Thoracic aorta endothelial cell (primary cell): ENCODE results near the gene RNASE4. TPM values are rescaled to one million over a fixed set of nuclear protein-coding genes. Genes with fewer than 3 reads are reported as not detected.

Source experiments
- small RNA-seq: library from RNA; depleted of rRNA; stranded (forward); fragments of <200 nt; gene quantifications from one replicate; pipeline ENCODE3, GENCODE V24; 2012
- total RNA-seq: library from RNA; depleted of rRNA; stranded (reverse); fragments of >200 nt; gene quantifications from 2 replicates; pipeline ENCODE4 v1.2.3, GENCODE V29; 2012

The RNASE4 gene, protein sequence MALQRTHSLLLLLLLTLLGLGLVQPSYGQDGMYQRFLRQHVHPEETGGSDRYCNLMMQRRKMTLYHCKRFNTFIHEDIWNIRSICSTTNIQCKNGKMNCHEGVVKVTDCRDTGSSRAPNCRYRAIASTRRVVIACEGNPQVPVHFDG
- total RNA-seq: 7.4 and 7.5 TPM in 2 replicates

DNA sequence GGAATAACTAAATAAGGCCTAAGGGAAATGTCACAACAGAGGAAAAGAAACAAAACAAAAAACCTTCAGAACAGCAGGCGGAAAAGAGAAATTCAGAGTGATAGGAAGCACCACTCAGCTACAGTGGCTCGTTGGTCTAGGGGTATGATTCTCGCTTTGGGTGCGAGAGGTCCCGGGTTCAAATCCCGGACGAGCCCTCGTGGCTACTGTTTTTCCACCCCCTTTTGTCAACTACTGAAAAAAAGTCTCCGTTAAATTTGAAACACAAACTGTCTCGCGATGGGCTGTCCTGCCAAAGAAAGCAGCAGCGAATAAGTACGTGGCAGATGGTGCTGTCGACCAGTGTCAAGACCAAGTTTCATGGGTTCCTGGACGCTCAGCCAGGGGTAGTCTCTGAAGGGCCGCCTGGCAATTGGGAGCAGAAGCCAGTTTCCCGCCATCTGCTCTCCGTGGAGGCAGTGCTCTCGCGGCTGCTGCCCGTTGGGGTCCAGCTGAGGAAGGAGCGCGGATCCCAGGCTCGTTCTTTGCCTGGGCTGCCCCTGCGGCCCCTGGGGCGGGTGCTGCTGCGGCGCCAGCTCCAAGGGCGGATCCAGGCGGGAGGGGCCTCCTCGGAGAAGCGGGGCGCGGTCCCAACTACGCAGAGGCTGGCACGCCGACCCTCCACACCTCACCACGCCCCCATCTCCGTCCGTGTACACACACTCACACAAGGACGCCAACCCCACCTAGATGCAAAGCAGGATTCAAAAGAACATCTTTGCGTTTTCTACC lies at the start of gene RNASE4:
TSS of gene RNASE4 (plus strand) at position 670 of the 771 bp plus-strand sequence. CDS start 14,812 bp downstream, outside the sequence.

DNA sequence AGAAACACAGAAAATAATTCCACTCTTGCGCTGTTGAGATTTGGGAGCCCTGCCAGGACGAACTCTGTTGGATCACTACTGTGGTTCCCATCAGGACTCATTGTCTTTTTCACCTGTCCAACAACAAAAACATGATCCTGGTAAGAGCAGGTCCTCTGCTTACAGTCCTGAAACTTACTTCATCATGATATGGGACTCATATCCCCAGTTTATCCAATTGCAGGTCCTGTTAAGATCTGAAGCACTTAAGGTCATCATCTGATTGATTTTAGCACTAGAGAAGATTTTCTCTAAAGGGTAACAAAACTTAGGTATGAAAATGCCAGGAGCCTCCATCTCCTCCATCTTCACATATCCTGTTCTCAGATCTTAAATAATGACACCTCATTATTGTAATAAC lies 42.8 kb upstream of the RNASE4 start, which contains the start of gene OR6S1:
TSS of gene OR6S1 (minus strand) at position 101 of the 400 bp plus-strand sequence. CDS start at position 101, 0 bp downstream.

DNA sequence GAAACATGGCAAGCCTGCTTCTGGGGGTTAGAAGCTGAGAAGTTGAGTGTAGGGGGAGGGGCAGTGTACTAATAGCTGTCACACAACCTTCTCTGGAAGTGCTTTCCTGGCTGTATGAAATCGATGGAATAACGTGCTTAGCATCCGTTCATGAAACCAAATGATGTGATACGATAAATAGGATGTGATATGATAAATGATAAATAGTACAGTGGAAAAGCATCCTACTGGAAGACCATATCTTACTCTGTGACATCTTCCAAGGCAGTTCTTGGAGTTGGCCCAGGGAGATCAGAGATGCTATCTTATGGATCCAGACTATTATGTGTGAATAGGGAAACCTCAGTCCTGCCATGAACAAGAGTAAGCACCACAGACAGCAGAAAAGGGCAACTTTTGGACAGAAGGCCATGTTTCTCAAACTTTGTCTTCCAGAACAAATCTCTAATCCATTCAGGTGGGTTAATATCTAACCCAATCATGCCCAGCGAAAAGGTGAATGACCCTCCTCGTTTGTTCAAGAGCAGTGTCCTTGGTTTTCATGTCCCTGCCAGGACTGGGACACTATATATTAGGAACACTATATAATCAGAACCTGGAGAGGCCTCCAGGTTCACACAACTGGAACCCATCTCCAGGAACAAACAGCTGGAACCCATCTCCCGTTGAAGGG lies 3.9 kb downstream of the RNASE4 start, which contains the start of gene ANG:
TSS of gene ANG (plus strand) at position 598 of the 673 bp plus-strand sequence. CDS start 4,801 bp downstream, outside the sequence.

DNA sequence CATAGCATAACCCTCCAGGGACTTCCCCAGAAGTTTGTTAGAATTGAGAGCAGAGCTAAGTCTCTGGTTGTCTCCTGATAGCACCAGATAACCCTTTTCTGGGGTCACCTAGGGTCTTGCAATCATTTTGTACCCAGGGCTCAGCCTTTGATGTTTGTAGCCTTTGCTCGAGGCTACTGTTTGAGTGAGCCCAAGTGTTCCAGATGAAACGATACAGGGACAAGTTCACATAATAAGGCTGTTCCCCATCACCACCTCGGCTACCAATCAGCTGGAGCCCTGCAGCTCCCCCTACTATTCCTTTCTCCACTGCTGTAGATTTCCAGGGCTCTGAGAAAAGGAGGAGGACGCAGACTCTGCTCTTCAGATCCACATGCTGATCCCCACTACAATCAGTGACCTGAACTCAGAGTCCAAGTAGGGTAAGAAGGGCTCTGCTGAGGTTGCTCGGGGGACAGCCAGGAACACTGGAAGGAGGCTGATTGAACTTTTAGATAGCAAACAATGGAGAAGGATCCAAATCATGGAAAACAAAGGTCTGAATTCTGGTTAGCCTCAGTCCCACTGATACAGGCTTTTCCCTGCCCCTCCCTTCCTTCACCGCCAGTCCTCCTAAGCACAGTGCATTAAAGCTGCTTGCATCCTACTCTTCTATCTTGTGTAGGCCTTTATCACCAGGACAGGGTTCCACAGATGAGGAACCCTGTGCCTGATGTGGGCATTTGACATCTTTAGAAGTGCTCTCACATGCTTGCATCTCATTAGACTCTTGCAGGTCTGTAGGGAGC lies 61.4 kb downstream of the RNASE4 start, which contains the start of gene EDDM3A:
TSS of gene EDDM3A (plus strand) at position 317 of the 788 bp plus-strand sequence. CDS start 1,694 bp downstream, outside the sequence.

Small RNA genes within 50 kb of the gene (small RNA-seq; reads per million reads assigned to genes)
- not detected for gene RF00019

Other genes with a start within 250 kb of the RNASE4 start
- not detected in 2 replicates for gene KLHL33, start 248.4 kb upstream of the RNASE4 start, total RNA-seq
- 39.1 and 46.2 TPM in 2 replicates for gene OSGEP, start 229.7 kb upstream of the RNASE4 start, total RNA-seq
- gene APEX1, start 229.3 kb upstream of the RNASE4 start, total RNA-seq: 83.8 and 85.9 TPM in 2 replicates
- 17.2 and 18.4 TPM in 2 replicates for gene PIP4P1, start 223.1 kb upstream of the RNASE4 start, total RNA-seq
- 298 and 424 TPM in 2 replicates for gene PNP, start 215.2 kb upstream of the RNASE4 start, total RNA-seq
- not detected in 2 replicates for gene RNASE10, start 179.0 kb upstream of the RNASE4 start, total RNA-seq
- gene RNASE9, start 123.5 kb upstream of the RNASE4 start, total RNA-seq: not detected in 2 replicates
- not detected in 2 replicates for gene RNASE11, start 96.6 kb upstream of the RNASE4 start, total RNA-seq
- gene RNASE12, start 93.2 kb upstream of the RNASE4 start, total RNA-seq: not detected in 2 replicates
- not detected in 2 replicates for gene OR6S1, start 42.9 kb upstream of the RNASE4 start, total RNA-seq
- gene ANG, start 4.2 kb downstream of the RNASE4 start, total RNA-seq: 4.3 and 4.7 TPM in 2 replicates
- not detected in 2 replicates for gene EDDM3A, start 61.3 kb downstream of the RNASE4 start, total RNA-seq
- gene EDDM3B, start 83.8 kb downstream of the RNASE4 start, total RNA-seq: not detected in 2 replicates
- 0.13 TPM in 1 of 2 replicates, not detected in the other for gene RNASE6, start 96.7 kb downstream of the RNASE4 start, total RNA-seq
- 38.3 and 105 TPM in 2 replicates for gene RNASE1, start 118.3 kb downstream of the RNASE4 start, total RNA-seq
- not detected in 2 replicates for gene RNASE3, start 206.8 kb downstream of the RNASE4 start, total RNA-seq